ENCODE measurements around the gene EEFSEC. TPM values are rescaled to one million over a fixed set of nuclear protein-coding genes. Genes with fewer than 3 reads are reported as not detected.

Gene EEFSEC
- total and polyA plus RNA-seq, 10 donors = 8.5 to 19.2 (median 14.2) TPM

DNA sequence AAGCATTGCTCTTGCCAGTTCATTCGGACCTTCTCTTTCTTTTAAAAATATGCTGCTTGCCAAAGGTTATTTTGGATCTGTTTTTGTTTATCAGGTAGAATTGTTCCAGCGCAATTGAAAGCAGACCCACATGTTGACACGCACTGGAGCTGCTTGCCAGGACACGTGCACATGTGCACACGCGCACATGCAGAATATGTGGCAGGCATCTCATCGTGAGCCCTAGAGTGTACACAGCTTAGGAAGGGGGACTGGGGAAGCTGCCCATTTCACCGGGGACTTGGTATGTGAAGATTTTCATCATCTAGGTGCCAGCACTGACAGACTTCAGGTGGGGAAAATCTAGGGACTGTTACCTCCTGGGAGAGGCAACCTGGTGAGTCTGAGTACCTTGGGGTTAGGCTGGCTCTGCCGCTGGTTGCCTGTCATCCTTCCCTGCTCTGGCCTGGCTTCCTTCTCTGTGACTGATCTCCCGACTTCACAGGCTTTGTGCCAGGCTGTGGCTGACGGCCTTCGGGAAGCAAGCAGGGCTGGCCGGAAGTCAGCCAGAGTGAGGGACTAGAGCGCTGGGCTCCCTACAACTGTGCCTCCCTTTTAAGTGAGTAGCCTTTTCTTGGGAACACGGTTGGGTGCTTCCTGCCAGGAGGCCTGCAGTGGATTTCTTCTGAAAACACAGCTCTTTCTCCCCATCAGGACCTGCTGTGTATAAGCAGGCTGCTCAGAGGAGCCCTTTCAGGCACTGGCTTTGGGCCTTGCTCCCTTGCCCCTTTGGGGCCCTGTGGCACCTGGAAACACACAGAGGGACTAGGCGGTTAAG lies 129.3 kb downstream of the EEFSEC start:
- Histone ChIP-seq H3K4me3 (no peak overlapping the region), H3K4me1 (peaks cover 0 to 21% (median 8%) of the 10 kb centered on the region in 6 donors), H3K9me3 (no peaks in the 10 kb centered on the region), H3K27me3 (replicated peaks in 1 of 7) (no peaks in the 10 kb centered on the region), H3K27ac (peak overlapping the region in 6 of 8 donors; percentile 11 to 57 (median 44)), H3K36me3 (peaks cover 0 to 49% (median 0%) of the 10 kb centered on the region in 6 donors)
- TF ChIP-seq POLR2AphosphoS5 (IDR thresholded peaks at IDR 0.05) (peak; percentile 48 to 66 (median 57)), POLR2A (IDR thresholded peaks at IDR 0.05) (no peak)
- TF ChIP-seq, protein P1, sequence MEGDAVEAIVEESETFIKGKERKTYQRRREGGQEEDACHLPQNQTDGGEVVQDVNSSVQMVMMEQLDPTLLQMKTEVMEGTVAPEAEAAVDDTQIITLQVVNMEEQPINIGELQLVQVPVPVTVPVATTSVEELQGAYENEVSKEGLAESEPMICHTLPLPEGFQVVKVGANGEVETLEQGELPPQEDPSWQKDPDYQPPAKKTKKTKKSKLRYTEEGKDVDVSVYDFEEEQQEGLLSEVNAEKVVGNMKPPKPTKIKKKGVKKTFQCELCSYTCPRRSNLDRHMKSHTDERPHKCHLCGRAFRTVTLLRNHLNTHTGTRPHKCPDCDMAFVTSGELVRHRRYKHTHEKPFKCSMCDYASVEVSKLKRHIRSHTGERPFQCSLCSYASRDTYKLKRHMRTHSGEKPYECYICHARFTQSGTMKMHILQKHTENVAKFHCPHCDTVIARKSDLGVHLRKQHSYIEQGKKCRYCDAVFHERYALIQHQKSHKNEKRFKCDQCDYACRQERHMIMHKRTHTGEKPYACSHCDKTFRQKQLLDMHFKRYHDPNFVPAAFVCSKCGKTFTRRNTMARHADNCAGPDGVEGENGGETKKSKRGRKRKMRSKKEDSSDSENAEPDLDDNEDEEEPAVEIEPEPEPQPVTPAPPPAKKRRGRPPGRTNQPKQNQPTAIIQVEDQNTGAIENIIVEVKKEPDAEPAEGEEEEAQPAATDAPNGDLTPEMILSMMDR (IDR thresholded peaks at IDR 0.05 in 8 of 11, conservative IDR thresholded peaks at IDR 0.05 in 3 of 11) = no peak
- peak; percentile 84 for DNase-seq
- intact Hi-C loops (cut with DNase I; ENCODE audit: low total_unique reads) = no loop called here
- WGBS, 5 donors = 74 to 91% (median 80%) methylated on average over 14 to 16 of the region's 16 CpGs

DNA sequence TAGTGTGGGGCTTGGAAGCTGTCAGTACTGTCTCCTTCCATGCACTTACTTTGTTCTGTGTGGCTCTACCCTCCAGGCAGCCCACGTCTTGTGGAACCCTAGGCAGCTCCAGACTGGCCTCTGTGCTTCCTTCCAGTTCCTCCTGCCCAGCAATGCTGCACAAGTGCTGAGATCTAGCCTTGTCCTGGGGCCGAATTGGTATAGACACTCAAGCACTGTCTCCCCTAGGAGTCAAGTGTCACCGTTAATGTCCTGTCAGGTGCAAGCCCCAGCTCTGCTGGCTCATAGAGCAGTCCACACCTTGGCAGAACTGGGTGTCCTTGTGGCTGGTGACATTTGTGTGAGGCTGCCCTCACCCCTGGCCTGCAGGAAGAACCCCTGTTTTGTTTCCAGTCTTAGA lies 130.1 kb downstream of the EEFSEC start:
- Histone ChIP-seq H3K4me1 (peaks cover 0 to 21% (median 8%) of the 10 kb centered on the region in 6 donors), H3K36me3 (peaks cover 0 to 53% (median 0%) of the 10 kb centered on the region in 6 donors), H3K9me3 (no peaks in the 10 kb centered on the region), H3K27me3 (replicated peaks in 1 of 7) (no peaks in the 10 kb centered on the region), H3K27ac (peak overlapping the region in 2 of 8 donors; percentile 42), H3K4me3 (no peak overlapping the region)
- 83 to 96% (median 94%) methylated on average over 2 to 3 of the region's 3 CpGs for WGBS, 5 donors
- no peak for DNase-seq
- intact Hi-C loops (cut with DNase I; ENCODE audit: low total_unique reads) = no loop called here
- TF ChIP-seq, protein P1 (IDR thresholded peaks at IDR 0.05 in 8 of 11, conservative IDR thresholded peaks at IDR 0.05 in 3 of 11) = no peak
- TF ChIP-seq POLR2AphosphoS5 (IDR thresholded peaks at IDR 0.05) = no peak
- TF ChIP-seq POLR2A (IDR thresholded peaks at IDR 0.05) = no peak

DNA sequence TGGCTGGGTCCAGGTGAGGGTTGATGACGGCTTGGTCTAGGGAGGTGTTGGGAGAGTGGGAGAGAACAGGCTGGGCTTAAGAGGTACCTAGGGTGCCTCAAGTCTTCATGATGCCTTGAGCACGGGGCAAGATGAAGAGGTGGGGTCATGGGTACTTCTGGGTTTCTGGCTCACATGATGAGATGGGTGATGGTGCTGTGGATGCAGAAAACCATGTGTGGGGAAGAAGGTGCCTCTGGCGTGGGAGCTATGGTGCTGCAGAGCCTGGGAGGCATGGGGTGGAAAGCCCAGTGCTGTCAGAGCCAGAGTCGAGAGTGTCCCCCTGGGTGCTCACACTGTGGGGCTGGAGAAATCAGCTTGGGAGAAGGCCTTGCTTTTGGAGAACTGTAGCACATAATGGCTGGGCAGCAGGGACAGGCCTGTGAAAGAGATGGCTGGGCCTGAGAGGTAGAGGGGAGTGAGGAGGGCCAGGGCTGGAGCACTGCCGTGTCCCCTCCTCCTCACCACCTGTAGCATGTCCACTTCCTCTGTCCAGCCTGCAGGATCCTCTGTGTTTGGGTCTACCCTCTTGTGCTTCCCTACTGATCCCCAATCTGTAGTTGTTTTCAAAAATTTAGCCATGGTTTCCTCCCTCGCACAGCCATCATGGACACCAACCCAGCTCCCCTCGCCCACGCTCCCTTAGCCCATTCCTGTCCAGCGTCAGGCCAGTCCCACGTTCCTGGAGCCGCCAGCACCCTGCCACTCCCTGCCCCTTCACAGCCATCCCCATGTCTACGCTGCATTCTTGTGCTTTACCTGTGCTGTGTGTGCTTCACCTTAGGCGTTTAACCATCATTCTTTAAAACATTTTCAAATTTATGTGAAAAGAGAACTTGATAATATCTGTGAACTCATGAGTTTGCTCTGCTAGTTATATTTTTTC lies 132.0 kb downstream of the EEFSEC start:
- Histone ChIP-seq H3K27me3 (replicated peaks in 1 of 7) (no peaks in the 10 kb centered on the region), H3K4me3 (no peak overlapping the region), H3K9me3 (peaks cover 0 to 4% (median under 1%) of the 10 kb centered on the region in 8 donors), H3K4me1 (peaks cover 0 to 15% (median 8%) of the 10 kb centered on the region in 6 donors), H3K27ac (no peak overlapping the region), H3K36me3 (peaks cover 0 to 64% (median 0%) of the 10 kb centered on the region in 6 donors)
- WGBS, 5 donors = 94 to 99% (median 96%) methylated on average over 13 of the region's 13 CpGs
- TF ChIP-seq POLR2A (IDR thresholded peaks at IDR 0.05) (no peak), POLR2AphosphoS5 (IDR thresholded peaks at IDR 0.05) (no peak)
- TF ChIP-seq, protein P1 (IDR thresholded peaks at IDR 0.05 in 8 of 11, conservative IDR thresholded peaks at IDR 0.05 in 3 of 11) = no peak
- peak; percentile 53 for DNase-seq
- intact Hi-C loops (cut with DNase I; ENCODE audit: low total_unique reads) = no loop called here
